DOHH2 (cell line): ENCODE data around the gene CEMIP.

Experiments used
- H3F3A ChIP-seq: fragments of 200-600 bp; sonication (generic), shearing (Covaris generic); 2 replicates; pipeline ENCODE4 v1.6.0; 2016; ENCODE audit warnings: antibody characterized with exemption, mild to moderate bottlenecking; ENCODE audit not compliant: control insufficient read depth, insufficient read depth
- H3K27ac ChIP-seq: fragments of 200-600 bp; sonication (generic); 2 replicates; pipeline ENCODE4 v1.5.1; 2014; ENCODE audit warnings: low read depth, mild to moderate bottlenecking, low read length, moderate library complexity
- H3K27me3 ChIP-seq: fragments of 200-600 bp; sonication (generic); 2 replicates; pipeline ENCODE4 v1.6.1; 2014; ENCODE audit warnings: mild to moderate bottlenecking, low read length, mixed read lengths; ENCODE audit not compliant: control insufficient read depth
- H3K36me3 ChIP-seq: fragments of 200-600 bp; sonication (generic); 2 replicates; pipeline ENCODE4 v1.6.1; 2014; ENCODE audit warnings: mild to moderate bottlenecking, low read length, moderate library complexity, mixed read lengths; ENCODE audit not compliant: control insufficient read depth
- H3K4me1 ChIP-seq: fragments of 200-600 bp; sonication (generic); 2 replicates; pipeline ENCODE4 v1.6.1; 2014; ENCODE audit warnings: mild to moderate bottlenecking, low read length, mixed read lengths; ENCODE audit not compliant: control insufficient read depth
- H3K4me2 ChIP-seq: fragments of 200-600 bp; sonication (generic); 2 replicates; pipeline ENCODE4 v1.6.0; 2014; ENCODE audit warnings: mild to moderate bottlenecking, low read length, moderate library complexity
- H3K4me3 ChIP-seq: fragments of 200-600 bp; sonication (generic); 2 replicates; pipeline ENCODE4 v1.5.1; 2014; ENCODE audit warnings: mild to moderate bottlenecking, low read length, mixed read lengths
- H3K79me2 ChIP-seq: fragments of 200-600 bp; sonication (generic); 2 replicates; pipeline ENCODE4 v1.6.1; 2014; ENCODE audit warnings: mild to moderate bottlenecking, low read length, mixed read lengths; ENCODE audit not compliant: control insufficient read depth
- H3K9me2 ChIP-seq: fragments of 200-600 bp; sonication (generic); replicated peaks from 2 replicates; pipeline ENCODE4 v1.6.1; 2014; ENCODE audit warnings: mild to moderate bottlenecking, low read length, mixed read lengths; ENCODE audit not compliant: control insufficient read depth
- H3K9me3 ChIP-seq: fragments of 200-600 bp; sonication (generic); 2 replicates; pipeline ENCODE4 v1.6.1; 2014; ENCODE audit warnings: antibody characterized with exemption, low read length, mixed read lengths; ENCODE audit not compliant: control insufficient read depth, insufficient read depth
- H4K20me1 ChIP-seq: fragments of 200-600 bp; sonication (generic); 2 replicates; pipeline ENCODE4 v1.6.0; 2014; ENCODE audit warnings: low read depth, mild to moderate bottlenecking, antibody characterized with exemption, low read length, moderate library complexity; ENCODE audit not compliant: control insufficient read depth, insufficient read depth
- CTCF ChIP-seq: fragments of 200-600 bp; sonication (generic); IDR thresholded peaks from one replicate; pipeline ENCODE4 v1.5.1; 2014; ENCODE audit warnings: antibody characterized with exemption, mild to moderate bottlenecking, low read depth, low read length; ENCODE audit not compliant: poor library complexity, severe bottlenecking
- EZH2phosphoT487 ChIP-seq: fragments of 200-600 bp; sonication (generic); IDR thresholded peaks from 2 replicates; pipeline ENCODE4 v1.6.1; 2017; ENCODE audit warnings: borderline replicate concordance, mild to moderate bottlenecking, antibody characterized with exemption, low read length, moderate library complexity, mixed read lengths

CEMIP gene

DNA sequence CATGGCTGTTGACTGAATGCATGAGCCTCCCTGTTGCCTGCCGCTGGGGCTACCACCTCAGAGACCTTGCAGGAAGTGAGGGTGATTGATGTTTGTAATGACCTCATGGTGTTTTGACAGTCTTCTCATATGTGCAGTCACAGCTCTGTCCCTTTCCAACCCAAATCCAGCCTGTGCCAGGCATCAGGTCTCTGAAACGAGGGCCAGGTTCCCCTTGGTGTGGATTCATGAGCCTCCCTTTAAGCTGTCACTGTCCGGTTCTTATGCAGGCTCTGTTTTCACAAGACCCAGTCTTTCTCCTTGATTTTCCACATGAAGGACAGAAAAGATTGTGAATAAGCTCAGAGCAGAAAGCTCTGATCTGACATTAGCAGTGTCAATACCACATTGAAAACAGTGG lies 43.1 kb downstream of the CEMIP start:
- Histone ChIP-seq H4K20me1 (no peaks in the 10 kb centered on the region), H3K4me3 (no peak overlapping the region), H3K9me2 (no peaks in the 10 kb centered on the region), H3K9me3 (no peaks in the 10 kb centered on the region), H3K79me2 (no peaks in the 10 kb centered on the region), H3K4me1 (peaks cover 7% of the 10 kb centered on the region; the same call in 1 of the 2 replicates), H3K27ac (no peak overlapping the region), H3F3A (no peaks in the 10 kb centered on the region), H3K4me2 (no peak overlapping the region), H3K36me3 (no peaks in the 10 kb centered on the region), H3K27me3 (peaks cover 3% of the 10 kb centered on the region; the same call in 1 of the 2 replicates)
- TF ChIP-seq CTCF: no peak
- TF ChIP-seq EZH2phosphoT487: no peak

DNA sequence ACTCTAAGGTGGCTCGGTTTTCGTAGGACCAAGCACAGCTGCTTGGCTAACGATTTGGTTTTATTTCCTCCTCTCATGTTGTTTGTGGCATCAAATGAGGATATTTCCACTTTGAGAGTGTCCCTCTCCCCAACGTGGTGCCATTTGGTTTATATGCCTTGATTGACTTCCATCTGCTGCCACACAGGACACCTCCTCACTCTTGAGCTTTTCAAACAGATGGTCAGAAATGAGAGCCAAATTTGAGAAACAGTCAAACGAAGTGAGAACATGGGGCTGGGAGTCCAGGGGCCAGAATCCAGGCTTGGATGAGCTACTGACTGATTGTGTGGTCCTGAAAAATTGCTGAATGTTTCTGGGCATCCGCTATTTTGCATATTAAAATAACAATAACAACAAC lies 43.5 kb downstream of the CEMIP start:
- Histone ChIP-seq H3K4me2 (no peak overlapping the region), H3K4me1 (peaks cover 7% of the 10 kb centered on the region; the same call in 1 of the 2 replicates), H3F3A (no peaks in the 10 kb centered on the region), H3K79me2 (no peaks in the 10 kb centered on the region), H3K9me2 (no peaks in the 10 kb centered on the region), H4K20me1 (no peaks in the 10 kb centered on the region), H3K36me3 (no peaks in the 10 kb centered on the region), H3K4me3 (no peak overlapping the region), H3K27me3 (peaks cover 3% of the 10 kb centered on the region; the same call in 1 of the 2 replicates), H3K9me3 (no peaks in the 10 kb centered on the region), H3K27ac (no peak overlapping the region)
- TF ChIP-seq EZH2phosphoT487 (no peak), CTCF (no peak)

DNA sequence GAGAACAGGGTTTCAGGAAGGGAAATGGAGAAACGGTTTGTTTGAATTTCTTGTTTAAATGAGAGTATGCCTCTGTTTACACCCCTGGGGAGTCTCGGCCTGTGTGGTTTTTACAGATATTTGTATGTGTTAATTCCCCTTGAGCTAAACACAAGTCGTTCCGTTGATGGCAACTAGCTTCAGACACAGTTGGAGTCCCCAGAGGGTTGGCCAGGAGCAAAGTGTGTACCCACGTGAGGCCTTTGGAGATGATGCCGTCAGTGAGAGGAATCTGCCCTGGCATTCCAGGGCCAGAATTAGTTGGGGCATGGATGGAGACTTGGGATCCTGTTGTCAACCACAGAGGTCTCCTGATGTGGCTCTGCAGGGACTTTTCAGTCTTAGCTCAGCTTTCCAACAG lies 44.0 kb downstream of the CEMIP start:
- no peak overlapping the region for H3K4me3 ChIP-seq
- no peaks in the 10 kb centered on the region for H4K20me1 ChIP-seq
- H3K79me2 ChIP-seq: no peaks in the 10 kb centered on the region
- no peaks in the 10 kb centered on the region for H3K9me3 ChIP-seq
- no peak overlapping the region for H3K4me2 ChIP-seq
- no peaks in the 10 kb centered on the region for H3K36me3 ChIP-seq
- no peak overlapping the region for H3K27ac ChIP-seq
- TF ChIP-seq EZH2phosphoT487 (no peak), CTCF (no peak)
- H3K4me1 ChIP-seq: peaks cover 7% of the 10 kb centered on the region; the same call in 1 of the 2 replicates
- peaks cover 3% of the 10 kb centered on the region; the same call in 1 of the 2 replicates for H3K27me3 ChIP-seq
- no peaks in the 10 kb centered on the region for H3F3A ChIP-seq
- H3K9me2 ChIP-seq: no peaks in the 10 kb centered on the region

DNA sequence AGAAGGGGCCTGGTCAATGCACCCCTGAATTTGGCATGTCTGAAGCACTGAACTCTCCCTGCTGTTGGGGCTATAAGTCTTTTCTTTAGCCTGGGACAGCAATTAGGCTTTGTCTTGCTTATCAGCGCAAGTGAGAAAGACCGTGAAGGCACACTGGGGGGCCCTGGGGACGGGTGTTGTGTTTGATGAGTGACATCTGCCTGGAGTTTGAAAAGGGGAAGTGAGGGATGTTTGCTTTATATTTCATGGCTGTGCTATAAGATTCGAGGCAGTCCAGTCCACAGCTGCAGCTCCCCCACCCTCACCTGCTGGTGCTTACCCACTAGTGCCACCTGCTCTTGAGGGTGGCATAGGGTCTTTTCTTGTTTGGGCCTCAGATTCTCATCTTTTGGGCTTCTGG lies 44.8 kb downstream of the CEMIP start:
- TF ChIP-seq CTCF (no peak), EZH2phosphoT487 (no peak)
- no peak overlapping the region for H3K4me3 ChIP-seq
- no peaks in the 10 kb centered on the region for H3K9me2 ChIP-seq
- no peaks in the 10 kb centered on the region for H3F3A ChIP-seq
- H3K79me2 ChIP-seq: no peaks in the 10 kb centered on the region
- H3K4me2 ChIP-seq: no peak overlapping the region
- H3K4me1 ChIP-seq: peaks cover 7% of the 10 kb centered on the region; the same call in 1 of the 2 replicates
- H4K20me1 ChIP-seq: no peaks in the 10 kb centered on the region
- no peaks in the 10 kb centered on the region for H3K36me3 ChIP-seq
- peaks cover 3% of the 10 kb centered on the region; the same call in 1 of the 2 replicates for H3K27me3 ChIP-seq
- H3K9me3 ChIP-seq: no peaks in the 10 kb centered on the region
- no peak overlapping the region for H3K27ac ChIP-seq
